Stimulated activated naive CD4-positive, alpha-beta T cell treated with Interleukin-2 at 50 U/mL for 16 hours (primary cell): Measurements from ENCODE around the gene ZNF579.

Experiments
- DNase-seq: peaks from one replicate; lab custom pipeline; 2025; lab: John Stamatoyannopoulos, UW

Gene ZNF579

GRCh38 chr19:55567708-55568328, 12.8 kb downstream of the ZNF579 start:
- DNase-seq, result no peak

GRCh38 chr19:55566823-55567222, 13.8 kb downstream of the ZNF579 start:
- no peak for DNase-seq

- DNase-seq, result no peak
Observed at GRCh38 chr19:55563261-55563690, 17.4 kb downstream of the ZNF579 start.

- no peak for DNase-seq
Observed at GRCh38 chr19:55559684-55560083, 21.0 kb downstream of the ZNF579 start.

- no peak for DNase-seq
Observed at GRCh38 chr19:55554741-55555152, 25.9 kb downstream of the ZNF579 start.

GRCh38 chr19:55554302-55554701, 26.3 kb downstream of the ZNF579 start:
- no peak for DNase-seq

GRCh38 chr19:55553217-55554182, 27.1 kb downstream of the ZNF579 start:
- DNase-seq, result no peak

GRCh38 chr19:55552620-55553019, 28.0 kb downstream of the ZNF579 start:
- no peak for DNase-seq

- no peak for DNase-seq
Observed at GRCh38 chr19:55552206-55552605, 28.4 kb downstream of the ZNF579 start.

- DNase-seq, result no peak
Observed at GRCh38 chr19:55550321-55550650, 30.4 kb downstream of the ZNF579 start.

- DNase-seq, result no peak
Observed at GRCh38 chr19:55549500-55550320, 30.9 kb downstream of the ZNF579 start.

- no peak for DNase-seq
Observed at GRCh38 chr19:55546822-55547614, 33.6 kb downstream of the ZNF579 start.

- no peak for DNase-seq
Observed at GRCh38 chr19:55546011-55546410, 34.6 kb downstream of the ZNF579 start.

GRCh38 chr19:55545443-55545842, 35.2 kb downstream of the ZNF579 start, which contains the start of gene SBK3:
TSS of gene SBK3 (minus strand) at chr19:55545543. CDS start at chr19:55545543, 0 bp downstream.
- no peak for DNase-seq

GRCh38 chr19:55544776-55545439, 35.7 kb downstream of the ZNF579 start:
- DNase-seq, result no peak

- DNase-seq, result no peak
Observed at GRCh38 chr19:55544014-55544413, 36.6 kb downstream of the ZNF579 start.

GRCh38 chr19:55543567-55543966, 37.1 kb downstream of the ZNF579 start:
- no peak for DNase-seq

- DNase-seq, result no peak
Observed at GRCh38 chr19:55542292-55542855, 38.3 kb downstream of the ZNF579 start.

GRCh38 chr19:55541091-55541490, 39.6 kb downstream of the ZNF579 start:
- DNase-seq, result no peak

- no peak for DNase-seq
Observed at GRCh38 chr19:55540619-55541018, 40.0 kb downstream of the ZNF579 start.
